ENCODE data around the gene CARMIL1. TPM values are rescaled to one million over a fixed set of nuclear protein-coding genes. Genes with fewer than 3 reads are reported as not detected.

CARMIL1 gene
- total RNA-seq, 4 donors from 2014 or later = 11.8 to 23.2 (median 17.1) TPM

- no peaks in the 10 kb centered on the region for H3K9me3 ChIP-seq
- H3K27me3 ChIP-seq = no peaks in the 10 kb centered on the region
- intact Hi-C loops (cut with DNase I; ENCODE audit: low total_unique reads) = no loop called here
- peaks cover 0 to 7% of the 10 kb centered on the region in 2 donors for H3K4me1 ChIP-seq
- H3K27ac ChIP-seq = peak overlapping the region in 1 of 2 donors; percentile 7
- no peaks in the 10 kb centered on the region for H3K36me3 ChIP-seq
- TF ChIP-seq POLR2A (IDR thresholded peaks at IDR 0.05) (no peak), CTCF (IDR thresholded peaks at IDR 0.05) (no peak)
- no peak for DNase-seq
- H3K4me3 ChIP-seq = no peak overlapping the region
Measured at GRCh38 chr6:25414755-25415154, 135.6 kb downstream of the CARMIL1 start.

DNA sequence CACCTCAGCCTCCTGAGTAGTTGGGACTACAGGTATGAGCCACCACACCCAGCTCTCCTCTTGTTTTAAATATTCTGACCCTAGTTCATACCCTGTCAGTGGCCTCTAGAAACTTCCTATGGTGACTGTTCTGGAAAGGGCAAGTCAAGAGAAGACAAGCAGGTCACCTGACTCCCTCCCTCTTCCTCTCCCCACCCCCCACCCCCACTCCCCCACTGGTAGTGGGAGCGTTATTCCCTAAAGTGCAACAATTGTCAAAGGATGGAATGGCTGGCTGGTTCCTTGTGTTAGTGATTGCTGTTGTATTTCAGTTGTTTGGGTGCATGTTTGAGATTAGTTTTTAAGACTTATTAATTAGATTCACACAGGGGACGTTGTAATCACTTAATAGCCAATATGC lies 136.1 kb downstream of the CARMIL1 start:
- H3K27me3 ChIP-seq = no peaks in the 10 kb centered on the region
- H3K4me1 ChIP-seq = peaks cover 0 to 7% of the 10 kb centered on the region in 2 donors
- H3K4me3 ChIP-seq = no peak overlapping the region
- H3K9me3 ChIP-seq = no peaks in the 10 kb centered on the region
- no peak for DNase-seq
- H3K27ac ChIP-seq = no peak overlapping the region
- TF ChIP-seq POLR2A (IDR thresholded peaks at IDR 0.05) (no peak), CTCF (IDR thresholded peaks at IDR 0.05) (no peak)
- intact Hi-C loops (cut with DNase I; ENCODE audit: low total_unique reads) = no loop called here
- no peaks in the 10 kb centered on the region for H3K36me3 ChIP-seq

DNA sequence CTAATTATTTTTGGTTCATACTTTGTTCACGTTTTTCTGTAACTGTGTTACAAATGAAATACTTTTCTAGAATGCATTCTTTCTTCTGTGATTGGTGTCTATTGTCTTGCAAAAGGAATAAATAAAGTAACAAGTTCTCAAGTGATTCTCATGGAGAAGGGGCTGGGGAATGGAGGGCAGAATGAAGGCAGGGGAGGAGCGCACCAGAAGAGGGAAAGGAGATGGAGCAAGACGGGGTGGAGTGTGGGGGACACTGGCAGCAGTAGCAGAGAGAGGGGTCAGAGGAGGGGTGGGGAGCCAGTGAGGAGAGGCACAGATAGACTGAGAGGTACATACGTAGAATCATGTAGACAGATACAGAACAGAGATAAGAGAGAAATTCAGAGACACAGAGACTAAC lies 136.5 kb downstream of the CARMIL1 start:
- no peak for TF ChIP-seq CTCF (IDR thresholded peaks at IDR 0.05)
- TF ChIP-seq POLR2A (IDR thresholded peaks at IDR 0.05) = no peak
- H3K4me1 ChIP-seq = peaks cover 0 to 7% of the 10 kb centered on the region in 2 donors
- no peak overlapping the region for H3K27ac ChIP-seq
- no peaks in the 10 kb centered on the region for H3K36me3 ChIP-seq
- no peaks in the 10 kb centered on the region for H3K9me3 ChIP-seq
- no peaks in the 10 kb centered on the region for H3K27me3 ChIP-seq
- intact Hi-C loops (cut with DNase I; ENCODE audit: low total_unique reads) = no loop called here
- no peak for DNase-seq
- no peak overlapping the region for H3K4me3 ChIP-seq

DNA sequence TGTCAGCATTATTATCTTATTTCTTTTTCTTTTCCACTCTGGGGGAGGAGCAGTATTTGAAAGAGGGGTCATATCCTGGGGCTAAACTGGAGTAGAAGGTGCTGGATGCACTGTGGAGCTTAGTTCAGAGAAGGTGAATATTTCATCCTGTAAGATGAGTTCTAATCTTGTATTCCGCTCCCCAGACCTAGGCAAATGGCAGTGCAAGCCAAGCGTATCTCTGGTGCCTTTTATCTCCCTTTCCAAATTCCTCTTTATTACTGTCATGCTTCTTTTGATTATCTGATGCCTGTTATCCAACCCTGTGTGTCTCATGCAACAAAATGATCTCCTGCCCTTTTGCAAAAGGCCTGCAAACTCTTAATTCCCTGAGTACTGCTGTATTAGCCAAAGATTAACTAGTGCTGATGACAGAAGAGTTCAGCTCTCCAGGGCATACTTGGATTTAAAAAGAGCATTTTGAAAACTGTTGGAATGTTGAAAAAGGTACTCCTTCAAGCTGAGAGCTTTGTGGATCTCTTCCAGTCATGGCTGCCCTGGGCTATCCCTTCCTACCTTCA lies 138.0 kb downstream of the CARMIL1 start:
- TF ChIP-seq POLR2A (IDR thresholded peaks at IDR 0.05) (no peak), CTCF (IDR thresholded peaks at IDR 0.05) (no peak)
- peaks cover 0 to 7% of the 10 kb centered on the region in 2 donors for H3K4me1 ChIP-seq
- intact Hi-C loops (cut with DNase I; ENCODE audit: low total_unique reads) = no loop called here

DNA sequence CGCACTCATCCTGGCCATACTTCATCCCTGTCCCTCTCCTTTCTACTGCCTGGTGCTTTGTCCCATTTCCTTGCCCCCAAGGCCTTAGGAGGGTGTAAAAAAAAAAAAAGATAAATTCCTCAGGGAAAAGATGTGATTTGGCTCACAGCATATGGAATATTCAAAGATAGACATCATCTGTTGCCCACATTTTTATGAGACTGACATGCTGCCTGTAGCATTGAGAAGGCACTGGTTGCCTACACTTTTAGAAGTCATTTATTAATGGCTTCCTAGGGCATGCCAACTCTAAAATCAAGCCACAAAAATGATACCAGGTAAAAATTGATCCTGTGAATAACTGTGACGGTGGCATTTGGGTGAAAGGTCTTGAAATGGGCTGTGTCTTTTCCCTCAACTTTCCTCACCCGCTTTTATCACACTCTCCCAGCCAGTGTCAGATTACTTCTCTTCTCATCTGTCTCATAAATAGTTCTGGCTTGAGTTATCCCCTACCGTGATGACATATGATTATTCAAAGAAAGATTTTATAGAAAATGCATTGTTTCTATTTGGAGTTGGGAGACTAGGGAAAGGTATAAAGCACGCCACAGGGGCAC lies 139.4 kb downstream of the CARMIL1 start:
- H3K36me3 ChIP-seq = no peaks in the 10 kb centered on the region
- H3K4me3 ChIP-seq = no peak overlapping the region
- H3K9me3 ChIP-seq = no peaks in the 10 kb centered on the region
- intact Hi-C loops (cut with DNase I; ENCODE audit: low total_unique reads) = no loop called here
- H3K27ac ChIP-seq = no peak overlapping the region
- DNase-seq = no peak
- peaks cover 0 to 7% of the 10 kb centered on the region in 2 donors for H3K4me1 ChIP-seq
- H3K27me3 ChIP-seq = no peaks in the 10 kb centered on the region
- TF ChIP-seq POLR2A (IDR thresholded peaks at IDR 0.05) (no peak), CTCF (IDR thresholded peaks at IDR 0.05) (no peak)

More for the DNA sequence above, 138.0 kb downstream of the CARMIL1 start:
- H3K27ac ChIP-seq = no peak overlapping the region
- H3K9me3 ChIP-seq = no peaks in the 10 kb centered on the region
- H3K36me3 ChIP-seq = no peaks in the 10 kb centered on the region
- H3K27me3 ChIP-seq = no peaks in the 10 kb centered on the region
- no peak for DNase-seq
- no peak overlapping the region for H3K4me3 ChIP-seq
